Liver (tissue), 9 donors: ENCODE measurements around the gene PSMA5. TPM values are rescaled to one million over a fixed set of nuclear protein-coding genes. Genes with fewer than 3 reads are reported as not detected.

Source experiments
- DNase-seq: peaks from one replicate; pipeline ENCODE4 v3.0.0-alpha.2; 2017; ENCODE audit warnings: low spot score
- H3K27ac ChIP-seq, 2 donors: one replicate each; pipeline ENCODE4 v1.7.0; 2013; ENCODE audit warnings: inconsistent platforms in 2 of 2, low read length in 2 of 2, control low read depth in 1 of 2, low read depth in 1 of 2, mild to moderate bottlenecking in 1 of 2
- H3K27me3 ChIP-seq, 4 donors: one replicate each; pipeline versions ENCODE4 v1.6.1 to v1.7.0; 2013; ENCODE audit warnings: low read length in 3 of 4, inconsistent platforms in 1 of 4, mild to moderate bottlenecking in 1 of 4, moderate library complexity in 1 of 4; ENCODE audit not compliant: control insufficient read depth in 4 of 4, insufficient read depth in 4 of 4
- H3K36me3 ChIP-seq, 4 donors: one replicate each; pipeline versions ENCODE4 v1.6.1 to v1.7.0; 2013; ENCODE audit warnings: low read length in 3 of 4, mild to moderate bottlenecking in 3 of 4, low read depth in 1 of 4, moderate library complexity in 1 of 4; ENCODE audit not compliant: control insufficient read depth in 4 of 4, insufficient read depth in 3 of 4
- H3K4me1 ChIP-seq, 4 donors: one replicate each; pipeline versions ENCODE4 v1.6.1 to v1.7.0; 2013; ENCODE audit warnings: low read length in 3 of 4, mild to moderate bottlenecking in 3 of 4, moderate library complexity in 1 of 4; ENCODE audit not compliant: control insufficient read depth in 4 of 4, insufficient read depth in 4 of 4
- H3K4me3 ChIP-seq, 3 donors: one replicate each; pipeline versions ENCODE4 v1.6.1 to v1.7.0; 2013; ENCODE audit warnings: low read length in 3 of 3, control low read depth in 1 of 3, low read depth in 1 of 3, mild to moderate bottlenecking in 1 of 3
- H3K9ac ChIP-seq, 2 donors: one replicate each; pipeline ENCODE4 v1.7.0; 2013; ENCODE audit warnings: low read length in 2 of 2, mild to moderate bottlenecking in 2 of 2, moderate library complexity in 2 of 2, control low read depth in 1 of 2, low read depth in 1 of 2
- H3K9me3 ChIP-seq, 4 donors: one replicate each; pipeline versions ENCODE4 v1.6.1 to v1.7.0; 2013; ENCODE audit warnings: low read length in 3 of 4; ENCODE audit not compliant: control insufficient read depth in 4 of 4
- EGR1 ChIP-seq, 2 donors: IDR thresholded peaks; 2 replicates each; pipeline ENCODE4 v1.6.1; 2016 to 2018; ENCODE audit warnings: antibody characterized with exemption in 2 of 2, low read depth in 2 of 2
- FOXA1 ChIP-seq: IDR thresholded peaks from 2 replicates; pipeline ENCODE4 v1.6.1; 2016; ENCODE audit warnings: antibody characterized with exemption
- FOXA2 ChIP-seq: IDR thresholded peaks from 2 replicates; pipeline ENCODE4 v1.6.1; 2016; ENCODE audit warnings: antibody characterized with exemption
- GABPA ChIP-seq, 2 donors: IDR thresholded peaks in 1 of 2; conservative IDR thresholded peaks in 1 of 2; 2 replicates each; pipeline ENCODE4 v1.6.1; 2016; ENCODE audit warnings: antibody characterized with exemption in 2 of 2, mild to moderate bottlenecking in 1 of 2, moderate library complexity in 1 of 2
- HNF4A ChIP-seq, 2 donors: conservative IDR thresholded peaks; 2 replicates each; pipeline ENCODE4 v1.6.1; 2016; ENCODE audit warnings: antibody characterized with exemption in 2 of 2, mild to moderate bottlenecking in 2 of 2
- HNF4G ChIP-seq: IDR thresholded peaks from 2 replicates; pipeline ENCODE4 v1.6.1; 2016; ENCODE audit warnings: antibody characterized with exemption
- JUND ChIP-seq, 2 donors: IDR thresholded peaks; 2 replicates each; pipeline ENCODE4 v1.6.1; 2016; ENCODE audit warnings: antibody characterized with exemption in 2 of 2
- NR2F2 ChIP-seq: IDR thresholded peaks from 2 replicates; pipeline ENCODE4 v1.6.1; 2016; ENCODE audit warnings: antibody characterized with exemption
- RAD21 ChIP-seq, 2 donors: IDR thresholded peaks; 2 replicates each; pipeline ENCODE4 v1.6.1; 2016; ENCODE audit warnings: antibody characterized with exemption in 2 of 2, mild to moderate bottlenecking in 2 of 2
- RXRA ChIP-seq, 2 donors: IDR thresholded peaks; 2 replicates each; pipeline ENCODE4 v1.6.1; 2017 to 2018; ENCODE audit warnings: antibody characterized with exemption in 2 of 2, mild to moderate bottlenecking in 1 of 2
- SP1 ChIP-seq: IDR thresholded peaks from 2 replicates; pipeline ENCODE4 v1.6.1; 2018; ENCODE audit warnings: antibody characterized with exemption, mild to moderate bottlenecking
- TAF1 ChIP-seq: conservative IDR thresholded peaks from 2 replicates; pipeline ENCODE4 v1.6.1; 2016; ENCODE audit warnings: antibody characterized with exemption, mild to moderate bottlenecking
- YY1 ChIP-seq: IDR thresholded peaks from 2 replicates; pipeline ENCODE4 v1.6.1; 2016; ENCODE audit warnings: antibody characterized with exemption, mild to moderate bottlenecking
- WGBS: extraction: QIAGEN DNeasy Blood & Tissue Kit; methylation state at CpG from one replicate; pipeline ENCODE4 v1.1.7; 2013; 5-methylcytosine and 5-hydroxymethylcytosine counted together
- polyA plus RNA-seq, 2 donors: library from polyadenylated mRNA; stranded (reverse) in 1 of 2; unstranded in 1 of 2; fragments of 200-250 nt in 1 of 2; fragments of >200 nt in 1 of 2; fragmentation: Nextera tagmentation in 1 of 2; extraction: Ambion mirVana in 1 of 2; gene quantifications; one replicate each; pipeline versions ENCODE4 v1.2.1 to v1.2.3, GENCODE V29; 2013 to 2015
- total RNA-seq, 2 donors: library from RNA; depleted of rRNA; stranded (reverse); fragments of >200 nt; gene quantifications; one replicate each; pipeline ENCODE4 v1.2.3, GENCODE V29; 2014
- TF ChIP-seq, protein P1 (sequence below): IDR thresholded peaks from 2 replicates; pipeline ENCODE4 v1.6.1; 2016; ENCODE audit warnings: antibody characterized with exemption
- TF ChIP-seq, protein P2 (sequence below): fragments of 150-350 bp; IDR thresholded peaks from 2 replicates; pipeline ENCODE4 v1.5.1; 2017; ENCODE audit warnings: improper control_type of control experiment, low read depth, low read length; ENCODE audit not compliant: missing input control
- TF ChIP-seq, protein P3 (sequence below): IDR thresholded peaks from 2 replicates; pipeline ENCODE4 v1.6.1; 2016; ENCODE audit warnings: antibody characterized with exemption
- TF ChIP-seq, protein P4 (sequence below): IDR thresholded peaks from 2 replicates; pipeline ENCODE4 v1.6.1; 2016; ENCODE audit warnings: antibody characterized with exemption
- TF ChIP-seq, protein P5 (sequence below): IDR thresholded peaks from 2 replicates; pipeline ENCODE4 v1.6.1; 2016; ENCODE audit warnings: antibody characterized with exemption, mild to moderate bottlenecking
- donor health status: healthy.
- donor health status: healthy.
- donor health status: healthy.
- donor health status: healthy.
- donor health status: healthy.

The PSMA5 gene
- total and polyA plus RNA-seq, 4 donors: 26.3 to 88.6 (median 67.9) TPM

DNA sequence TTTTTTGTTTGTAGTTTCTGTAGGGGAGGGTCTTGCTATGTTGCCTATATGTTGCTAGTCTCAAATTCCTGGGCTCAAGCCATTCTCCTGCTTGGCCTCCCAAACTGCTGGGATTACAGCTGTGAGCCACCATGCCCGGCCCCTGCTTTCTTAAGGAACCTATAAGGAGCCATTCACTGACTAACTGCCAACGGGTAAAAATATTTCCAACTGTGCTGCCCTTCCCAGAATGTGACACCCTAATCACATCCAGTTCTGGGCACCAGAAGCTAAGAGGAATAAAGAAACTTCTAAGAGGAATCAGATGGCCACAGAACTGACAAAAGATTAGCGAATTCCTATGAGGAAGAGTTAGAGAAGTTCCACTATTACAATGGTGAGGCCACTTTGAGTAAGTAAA lies 46.5 kb upstream of the PSMA5 start:
- no peak overlapping the region for H3K4me3 ChIP-seq
- no peak overlapping the region for H3K9ac ChIP-seq
- no peak overlapping the region for H3K27ac ChIP-seq
- no peaks in the 10 kb centered on the region for H3K9me3 ChIP-seq
- WGBS: 62% methylated on average over 3 of the region's 3 CpGs
- no peaks in the 10 kb centered on the region for H3K27me3 ChIP-seq
- no peak for DNase-seq
- peaks cover 0 to 2% (median 0%) of the 10 kb centered on the region in 4 donors for H3K36me3 ChIP-seq
- TF ChIP-seq, protein P1, sequence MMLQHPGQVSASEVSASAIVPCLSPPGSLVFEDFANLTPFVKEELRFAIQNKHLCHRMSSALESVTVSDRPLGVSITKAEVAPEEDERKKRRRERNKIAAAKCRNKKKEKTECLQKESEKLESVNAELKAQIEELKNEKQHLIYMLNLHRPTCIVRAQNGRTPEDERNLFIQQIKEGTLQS: no peak
- TF ChIP-seq JUND (IDR thresholded peaks at IDR 0.05) (no peak), FOXA1 (no peak), GABPA (IDR thresholded peaks at IDR 0.05 in 1 of 2, conservative IDR thresholded peaks at IDR 0.05 in 1 of 2) (no peak), YY1 (no peak), RAD21 (IDR thresholded peaks at IDR 0.05) (no peak), NR2F2 (no peak), RXRA (IDR thresholded peaks at IDR 0.05) (no peak), SP1 (no peak), HNF4G (no peak), EGR1 (IDR thresholded peaks at IDR 0.05; ENCODE audit: low read depth in 2 of 2) (no peak), TAF1 (no peak), FOXA2 (no peak), HNF4A (conservative IDR thresholded peaks at IDR 0.05) (no peak)
- TF ChIP-seq, protein P2, sequence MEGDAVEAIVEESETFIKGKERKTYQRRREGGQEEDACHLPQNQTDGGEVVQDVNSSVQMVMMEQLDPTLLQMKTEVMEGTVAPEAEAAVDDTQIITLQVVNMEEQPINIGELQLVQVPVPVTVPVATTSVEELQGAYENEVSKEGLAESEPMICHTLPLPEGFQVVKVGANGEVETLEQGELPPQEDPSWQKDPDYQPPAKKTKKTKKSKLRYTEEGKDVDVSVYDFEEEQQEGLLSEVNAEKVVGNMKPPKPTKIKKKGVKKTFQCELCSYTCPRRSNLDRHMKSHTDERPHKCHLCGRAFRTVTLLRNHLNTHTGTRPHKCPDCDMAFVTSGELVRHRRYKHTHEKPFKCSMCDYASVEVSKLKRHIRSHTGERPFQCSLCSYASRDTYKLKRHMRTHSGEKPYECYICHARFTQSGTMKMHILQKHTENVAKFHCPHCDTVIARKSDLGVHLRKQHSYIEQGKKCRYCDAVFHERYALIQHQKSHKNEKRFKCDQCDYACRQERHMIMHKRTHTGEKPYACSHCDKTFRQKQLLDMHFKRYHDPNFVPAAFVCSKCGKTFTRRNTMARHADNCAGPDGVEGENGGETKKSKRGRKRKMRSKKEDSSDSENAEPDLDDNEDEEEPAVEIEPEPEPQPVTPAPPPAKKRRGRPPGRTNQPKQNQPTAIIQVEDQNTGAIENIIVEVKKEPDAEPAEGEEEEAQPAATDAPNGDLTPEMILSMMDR: no peak
- TF ChIP-seq, protein P3, sequence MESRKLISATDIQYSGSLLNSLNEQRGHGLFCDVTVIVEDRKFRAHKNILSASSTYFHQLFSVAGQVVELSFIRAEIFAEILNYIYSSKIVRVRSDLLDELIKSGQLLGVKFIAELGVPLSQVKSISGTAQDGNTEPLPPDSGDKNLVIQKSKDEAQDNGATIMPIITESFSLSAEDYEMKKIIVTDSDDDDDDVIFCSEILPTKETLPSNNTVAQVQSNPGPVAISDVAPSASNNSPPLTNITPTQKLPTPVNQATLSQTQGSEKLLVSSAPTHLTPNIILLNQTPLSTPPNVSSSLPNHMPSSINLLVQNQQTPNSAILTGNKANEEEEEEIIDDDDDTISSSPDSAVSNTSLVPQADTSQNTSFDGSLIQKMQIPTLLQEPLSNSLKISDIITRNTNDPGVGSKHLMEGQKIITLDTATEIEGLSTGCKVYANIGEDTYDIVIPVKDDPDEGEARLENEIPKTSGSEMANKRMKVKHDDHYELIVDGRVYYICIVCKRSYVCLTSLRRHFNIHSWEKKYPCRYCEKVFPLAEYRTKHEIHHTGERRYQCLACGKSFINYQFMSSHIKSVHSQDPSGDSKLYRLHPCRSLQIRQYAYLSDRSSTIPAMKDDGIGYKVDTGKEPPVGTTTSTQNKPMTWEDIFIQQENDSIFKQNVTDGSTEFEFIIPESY: no peak
- TF ChIP-seq, protein P4, sequence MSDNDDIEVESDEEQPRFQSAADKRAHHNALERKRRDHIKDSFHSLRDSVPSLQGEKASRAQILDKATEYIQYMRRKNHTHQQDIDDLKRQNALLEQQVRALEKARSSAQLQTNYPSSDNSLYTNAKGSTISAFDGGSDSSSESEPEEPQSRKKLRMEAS: no peak
- TF ChIP-seq, protein P5, sequence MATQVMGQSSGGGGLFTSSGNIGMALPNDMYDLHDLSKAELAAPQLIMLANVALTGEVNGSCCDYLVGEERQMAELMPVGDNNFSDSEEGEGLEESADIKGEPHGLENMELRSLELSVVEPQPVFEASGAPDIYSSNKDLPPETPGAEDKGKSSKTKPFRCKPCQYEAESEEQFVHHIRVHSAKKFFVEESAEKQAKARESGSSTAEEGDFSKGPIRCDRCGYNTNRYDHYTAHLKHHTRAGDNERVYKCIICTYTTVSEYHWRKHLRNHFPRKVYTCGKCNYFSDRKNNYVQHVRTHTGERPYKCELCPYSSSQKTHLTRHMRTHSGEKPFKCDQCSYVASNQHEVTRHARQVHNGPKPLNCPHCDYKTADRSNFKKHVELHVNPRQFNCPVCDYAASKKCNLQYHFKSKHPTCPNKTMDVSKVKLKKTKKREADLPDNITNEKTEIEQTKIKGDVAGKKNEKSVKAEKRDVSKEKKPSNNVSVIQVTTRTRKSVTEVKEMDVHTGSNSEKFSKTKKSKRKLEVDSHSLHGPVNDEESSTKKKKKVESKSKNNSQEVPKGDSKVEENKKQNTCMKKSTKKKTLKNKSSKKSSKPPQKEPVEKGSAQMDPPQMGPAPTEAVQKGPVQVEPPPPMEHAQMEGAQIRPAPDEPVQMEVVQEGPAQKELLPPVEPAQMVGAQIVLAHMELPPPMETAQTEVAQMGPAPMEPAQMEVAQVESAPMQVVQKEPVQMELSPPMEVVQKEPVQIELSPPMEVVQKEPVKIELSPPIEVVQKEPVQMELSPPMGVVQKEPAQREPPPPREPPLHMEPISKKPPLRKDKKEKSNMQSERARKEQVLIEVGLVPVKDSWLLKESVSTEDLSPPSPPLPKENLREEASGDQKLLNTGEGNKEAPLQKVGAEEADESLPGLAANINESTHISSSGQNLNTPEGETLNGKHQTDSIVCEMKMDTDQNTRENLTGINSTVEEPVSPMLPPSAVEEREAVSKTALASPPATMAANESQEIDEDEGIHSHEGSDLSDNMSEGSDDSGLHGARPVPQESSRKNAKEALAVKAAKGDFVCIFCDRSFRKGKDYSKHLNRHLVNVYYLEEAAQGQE: no peak
- no peaks in the 10 kb centered on the region for H3K4me1 ChIP-seq
